Mesenchymal stem cell (in vitro differentiated cells and primary cell): ENCODE results near the gene ADAMTSL3.

Experiments
- DNase-seq: peaks from one replicate; pipeline ENCODE4 v3.0.0-alpha.2; 2013
- H2AFZ ChIP-seq: one replicate; pipeline ENCODE4 v1.6.1; 2013; ENCODE audit warnings: low read depth, mild to moderate bottlenecking, control low read depth, inconsistent platforms, low read length, moderate library complexity
- H2AK5ac ChIP-seq: 2 replicates; pipeline ENCODE4 v1.6.1; 2013; ENCODE audit warnings: low read length, moderate library complexity, mild to moderate bottlenecking, inconsistent platforms; ENCODE audit not compliant: severe bottlenecking
- H2BK120ac ChIP-seq: one replicate; pipeline ENCODE4 v1.6.1; 2013; ENCODE audit warnings: low read depth, mild to moderate bottlenecking, inconsistent platforms, low read length, moderate library complexity
- H2BK12ac ChIP-seq, 2 experiments: one replicate each; pipeline ENCODE4 v1.6.1; 2013; ENCODE audit warnings: inconsistent platforms in 2 of 2, low read length in 2 of 2, mild to moderate bottlenecking in 2 of 2, moderate library complexity in 2 of 2, control low read depth in 1 of 2
- H2BK15ac ChIP-seq: one replicate; pipeline ENCODE4 v1.6.1; 2013; ENCODE audit warnings: mild to moderate bottlenecking, low read depth, inconsistent platforms; ENCODE audit not compliant: poor library complexity, severe bottlenecking
- H2BK5ac ChIP-seq: 2 replicates; pipeline ENCODE4 v1.6.1; 2013; ENCODE audit warnings: low read depth, mild to moderate bottlenecking, low read length, control low read depth, inconsistent platforms; ENCODE audit not compliant: poor library complexity, severe bottlenecking
- H3K14ac ChIP-seq, 2 experiments: one replicate each; pipeline ENCODE4 v1.6.1; 2013; ENCODE audit warnings: inconsistent platforms in 2 of 2, low read length in 2 of 2, control low read depth in 1 of 2, mild to moderate bottlenecking in 1 of 2, moderate library complexity in 1 of 2
- H3K18ac ChIP-seq, 2 experiments: one replicate each; pipeline ENCODE4 v1.6.1; 2013; ENCODE audit warnings: inconsistent platforms in 2 of 2, low read length in 2 of 2, control low read depth in 1 of 2, low read depth in 1 of 2, mild to moderate bottlenecking in 1 of 2
- H3K23ac ChIP-seq, 2 experiments: one replicate each; pipeline ENCODE4 v1.6.1; 2013; ENCODE audit warnings: inconsistent platforms in 2 of 2, low read length in 2 of 2, mild to moderate bottlenecking in 2 of 2, moderate library complexity in 2 of 2, control low read depth in 1 of 2
- H3K27ac ChIP-seq: 2 replicates; pipeline ENCODE4 v1.5.1; 2013; ENCODE audit warnings: mild to moderate bottlenecking, moderate library complexity, low read length, control low read depth, inconsistent platforms; ENCODE audit not compliant: poor library complexity, severe bottlenecking
- H3K27me3 ChIP-seq, 2 experiments: 2 replicates each; pipeline versions ENCODE4 v1.6.1 to v1.7.0; 2013; ENCODE audit warnings: low read length in 2 of 2, mild to moderate bottlenecking in 2 of 2, moderate library complexity in 2 of 2, control low read depth in 1 of 2, inconsistent platforms in 1 of 2; ENCODE audit not compliant: control insufficient read depth in 1 of 2, insufficient read depth in 1 of 2
- H3K36me3 ChIP-seq, 2 experiments: 2 replicates each; pipeline versions ENCODE4 v1.6.1 to v1.7.0; 2013; ENCODE audit warnings: low read length in 2 of 2, control low read depth in 1 of 2, inconsistent platforms in 1 of 2, low read depth in 1 of 2, mild to moderate bottlenecking in 1 of 2; ENCODE audit not compliant: insufficient read depth in 2 of 2, control insufficient read depth in 1 of 2
- H3K4ac ChIP-seq, 2 experiments: one replicate each; pipeline ENCODE4 v1.6.1; 2013; ENCODE audit warnings: inconsistent platforms in 2 of 2, low read length in 2 of 2, mild to moderate bottlenecking in 2 of 2, moderate library complexity in 2 of 2, control low read depth in 1 of 2, low read depth in 1 of 2
- H3K4me1 ChIP-seq: 2 replicates; pipeline ENCODE4 v1.6.1; 2013; ENCODE audit warnings: low read depth, low read length, control low read depth; ENCODE audit not compliant: control insufficient read depth, insufficient read depth
- H3K4me2 ChIP-seq: 2 replicates; pipeline ENCODE4 v1.6.1; 2013; ENCODE audit warnings: low read length, mild to moderate bottlenecking, inconsistent platforms; ENCODE audit not compliant: poor library complexity, severe bottlenecking
- H3K4me3 ChIP-seq, 2 experiments: 2 replicates each; pipeline versions ENCODE4 v1.5.1 to v1.7.0; 2013; ENCODE audit warnings: low read length in 2 of 2, mild to moderate bottlenecking in 2 of 2, control low read depth in 1 of 2, low read depth in 1 of 2; ENCODE audit not compliant: insufficient read depth in 1 of 2
- H3K79me1 ChIP-seq: replicated peaks from 2 replicates; pipeline ENCODE4 v1.6.1; 2013; ENCODE audit warnings: mild to moderate bottlenecking, control low read depth, low read length, inconsistent platforms; ENCODE audit not compliant: poor library complexity, severe bottlenecking
- H3K9ac ChIP-seq: 2 replicates; pipeline ENCODE4 v1.7.0; 2013; ENCODE audit warnings: mild to moderate bottlenecking, low read length, moderate library complexity
- H3K9me3 ChIP-seq: 2 replicates; pipeline ENCODE4 v1.7.0; 2013; ENCODE audit warnings: mild to moderate bottlenecking, low read length; ENCODE audit not compliant: control insufficient read depth
- H4K8ac ChIP-seq: one replicate; pipeline ENCODE4 v1.6.1; 2013; ENCODE audit warnings: inconsistent platforms, mild to moderate bottlenecking, low read length, moderate library complexity
- H4K91ac ChIP-seq: one replicate; pipeline ENCODE4 v1.6.1; 2013; ENCODE audit warnings: mild to moderate bottlenecking, low read length, inconsistent platforms
- WGBS: methylation state at CpG from one replicate; pipeline ENCODE4 v1.1.7; 2013; ENCODE audit warnings: mixed read lengths; 5-methylcytosine and 5-hydroxymethylcytosine counted together

Gene ADAMTSL3

DNA sequence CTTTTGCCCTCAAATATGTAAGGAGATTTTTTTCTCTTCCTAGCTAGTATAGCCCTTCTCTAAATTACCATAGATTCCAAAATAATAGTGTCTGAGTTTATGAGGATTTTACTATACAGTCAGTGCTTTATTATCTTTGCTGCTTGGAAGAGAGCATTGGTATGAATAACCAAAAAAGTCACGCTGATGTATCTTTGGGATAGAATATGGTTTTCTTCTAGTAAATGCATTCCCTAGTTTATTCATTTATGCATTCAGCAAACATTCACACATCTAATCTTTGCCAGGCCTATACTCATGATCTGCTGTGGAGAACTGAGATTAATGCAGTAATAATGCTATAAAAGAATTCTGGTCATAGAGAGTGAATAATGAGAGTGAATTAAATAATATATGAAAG is 356.3 kb downstream of the ADAMTSL3 start:
- no CpG with 5 or more reads among the region's 1 CpG for WGBS
- no peak overlapping the region for H3K9ac ChIP-seq

DNA sequence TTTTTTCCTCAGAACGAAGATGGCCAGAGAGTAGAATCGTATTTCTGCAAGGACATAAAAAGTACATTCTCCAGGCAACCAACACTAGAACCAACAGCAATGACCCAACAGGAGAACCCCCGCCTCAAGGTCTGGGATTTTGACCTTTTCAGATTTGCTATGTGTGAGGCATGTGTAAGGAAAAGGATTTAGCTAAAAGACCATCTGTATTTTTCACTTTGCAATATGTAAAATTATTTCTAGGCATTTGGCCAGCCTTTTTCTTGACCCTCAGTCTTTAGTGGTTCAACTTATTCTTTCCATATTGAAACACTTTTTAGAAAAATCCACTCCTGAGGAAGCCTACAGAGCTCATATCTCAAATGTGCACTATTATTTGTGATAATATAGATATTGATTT is 362.4 kb downstream of the ADAMTSL3 start:
- no peaks in the 10 kb centered on the region for H3K4me1 ChIP-seq
- no peak overlapping the region for H3K4me3 ChIP-seq
- no peak overlapping the region for H2BK15ac ChIP-seq
- no peak overlapping the region for H3K23ac ChIP-seq
- H3K4me2 ChIP-seq: no peak overlapping the region
- no peaks in the 10 kb centered on the region for H3K79me1 ChIP-seq
- no peak overlapping the region for H3K27ac ChIP-seq
- no peak overlapping the region for H2BK5ac ChIP-seq
- H3K4ac ChIP-seq: no peak overlapping the region
- no peak for DNase-seq
- H2BK12ac ChIP-seq: no peak overlapping the region
- no peak overlapping the region for H2AFZ ChIP-seq
- no peak overlapping the region for H3K14ac ChIP-seq
- H3K18ac ChIP-seq: no peak overlapping the region
- 77% methylated on average over 2 of the region's 3 CpGs for WGBS
- H3K9ac ChIP-seq: no peak overlapping the region
- H3K9me3 ChIP-seq: peaks cover 14% of the 10 kb centered on the region
- no peak overlapping the region for H4K8ac ChIP-seq
- no peak overlapping the region for H4K91ac ChIP-seq
- H2BK120ac ChIP-seq: no peak overlapping the region
- no peak overlapping the region for H2AK5ac ChIP-seq
- H3K27me3 ChIP-seq: peaks cover 0 to 7% of the 10 kb centered on the region in 2 experiments
- H3K36me3 ChIP-seq: no peaks in the 10 kb centered on the region

More for the DNA sequence above, 356.3 kb downstream of the ADAMTSL3 start:
- Histone ChIP-seq H3K4me2 (no peak overlapping the region), H3K4ac (no peak overlapping the region), H3K9me3 (peaks cover 14% of the 10 kb centered on the region), H3K23ac (no peak overlapping the region), H2BK5ac (no peak overlapping the region), H4K91ac (no peak overlapping the region), H2BK120ac (no peak overlapping the region), H3K36me3 (no peaks in the 10 kb centered on the region), H3K4me3 (no peak overlapping the region), H3K27me3 (peaks cover 0 to 7% of the 10 kb centered on the region in 2 experiments), H3K4me1 (no peaks in the 10 kb centered on the region), H4K8ac (no peak overlapping the region), H2BK15ac (no peak overlapping the region), H3K14ac (no peak overlapping the region), H3K79me1 (no peaks in the 10 kb centered on the region), H3K27ac (no peak overlapping the region), H2AK5ac (no peak overlapping the region), H2BK12ac (no peak overlapping the region), H2AFZ (no peak overlapping the region), H3K18ac (no peak overlapping the region)
- DNase-seq: no peak

- H2BK15ac ChIP-seq: no peak overlapping the region
- H3K4me2 ChIP-seq: no peak overlapping the region
Measured at GRCh38 chr15:84022516-84022915, 368.6 kb downstream of the ADAMTSL3 start.

DNA sequence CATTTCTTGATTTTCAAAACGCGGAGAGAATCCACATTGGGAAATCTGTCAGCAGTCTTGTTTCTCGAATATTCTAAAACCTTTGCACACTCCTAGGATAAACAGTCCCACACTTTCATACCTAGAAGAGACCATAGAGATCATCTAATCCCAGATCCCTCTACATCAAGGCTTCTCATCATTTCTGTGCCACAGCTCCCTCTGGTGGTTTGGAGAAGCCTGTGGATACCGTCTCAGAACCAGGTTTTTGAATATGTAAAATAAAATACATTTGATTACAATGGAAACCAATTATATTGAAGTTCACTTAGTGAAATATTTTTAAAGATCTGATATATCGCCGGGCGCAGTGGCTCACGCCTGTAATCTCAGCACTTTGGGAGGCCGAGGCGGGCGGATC is 369.7 kb downstream of the ADAMTSL3 start:
- H2BK5ac ChIP-seq: no peak overlapping the region
- no peak overlapping the region for H3K14ac ChIP-seq
- no peak overlapping the region for H2BK15ac ChIP-seq
- H4K91ac ChIP-seq: no peak overlapping the region
- H2AK5ac ChIP-seq: no peak overlapping the region
- peak; percentile 8 for DNase-seq
- no peak overlapping the region for H4K8ac ChIP-seq
- 97% methylated on average over 10 of the region's 11 CpGs for WGBS
- no peak overlapping the region for H3K4me3 ChIP-seq
- H3K4ac ChIP-seq: no peak overlapping the region
- H3K4me2 ChIP-seq: no peak overlapping the region
- H3K27ac ChIP-seq: no peak overlapping the region
- H3K79me1 ChIP-seq: no peaks in the 10 kb centered on the region
- H2BK12ac ChIP-seq: no peak overlapping the region
- H2AFZ ChIP-seq: no peak overlapping the region
- no peaks in the 10 kb centered on the region for H3K9me3 ChIP-seq
- no peaks in the 10 kb centered on the region for H3K27me3 ChIP-seq
- no peaks in the 10 kb centered on the region for H3K36me3 ChIP-seq
- H2BK120ac ChIP-seq: no peak overlapping the region
- H3K18ac ChIP-seq: no peak overlapping the region
- H3K4me1 ChIP-seq: no peaks in the 10 kb centered on the region
- no peak overlapping the region for H3K9ac ChIP-seq
- H3K23ac ChIP-seq: no peak overlapping the region

More at GRCh38 chr15:84022516-84022915, 368.6 kb downstream of the ADAMTSL3 start:
- Histone ChIP-seq H3K27me3 (no peaks in the 10 kb centered on the region), H2AFZ (no peak overlapping the region), H3K9me3 (no peaks in the 10 kb centered on the region), H4K8ac (no peak overlapping the region), H3K79me1 (no peaks in the 10 kb centered on the region), H3K23ac (no peak overlapping the region), H4K91ac (no peak overlapping the region), H3K4me3 (no peak overlapping the region), H3K4me1 (no peaks in the 10 kb centered on the region), H2BK5ac (no peak overlapping the region), H3K18ac (no peak overlapping the region), H3K9ac (no peak overlapping the region), H3K27ac (no peak overlapping the region), H2BK120ac (no peak overlapping the region), H3K14ac (no peak overlapping the region), H3K4ac (no peak overlapping the region), H2BK12ac (no peak overlapping the region), H3K36me3 (no peaks in the 10 kb centered on the region), H2AK5ac (no peak overlapping the region)
- no peak for DNase-seq
- 92% methylated on average over 1 of the region's 1 CpG for WGBS
